H1 (cell line): ENCODE data around the gene SENP7. TPM values are rescaled to one million over a fixed set of nuclear protein-coding genes. Genes with fewer than 3 reads are reported as not detected.

Source experiments
- HDAC2 ChIP-seq, 2 experiments: fragments of 300-600 bp in 1 of 2; sonication (generic) in 1 of 2; IDR thresholded peaks; 2 replicates each; pipeline ENCODE4 v1.6.1; 2011 to 2012; ENCODE audit warnings: low read depth in 2 of 2, low read length in 2 of 2, mild to moderate bottlenecking in 2 of 2, moderate library complexity in 2 of 2, borderline replicate concordance in 1 of 2, inconsistent platforms in 1 of 2
- JUND ChIP-seq: IDR thresholded peaks from 2 replicates; pipeline ENCODE4 v1.6.1; 2011; ENCODE audit warnings: mild to moderate bottlenecking, improper control_type of control experiment, low read length
- POLR2AphosphoS5 ChIP-seq: IDR thresholded peaks from 2 replicates; pipeline ENCODE4 v1.6.1; 2011; ENCODE audit warnings: low read depth, low read length
- SP4 ChIP-seq: IDR thresholded peaks from 2 replicates; pipeline ENCODE4 v1.6.1; 2012; ENCODE audit warnings: low read length, inconsistent platforms
- polyA plus RNA-seq, 7 experiments: library from polyadenylated mRNA; depleted of rRNA in 3 of 7; stranded (reverse) in 5 of 7; unstranded in 2 of 7; fragments of >200 nt in 5 of 7; fragments of 200-250 nt in 2 of 7; gene quantifications; 1 replicate in 5 of 7; 2 replicates in 1 of 7; 4 replicates in 1 of 7; pipeline versions ENCODE4 v1.2.1 to v1.2.3, GENCODE V29; 2011 to 2013; ENCODE audit warnings: missing spikeins in 2 of 7, mixed read lengths in 2 of 7
- total RNA-seq: library from RNA; stranded (reverse); fragmentation: NEBNext Ultra II Directional; extraction: Animal tissue kit (Norgen Biotek cat#: 25700); gene quantifications from 2 replicates; pipeline ENCODE4 v1.2.1, GENCODE V29; 2021
- TF ChIP-seq, protein P1 (sequence below): IDR thresholded peaks from 2 replicates; pipeline ENCODE4 v1.6.1; 2012; ENCODE audit warnings: low read length, inconsistent platforms

Gene SENP7
- total and polyA plus RNA-seq, 2 of the 8 experiments (the other 6 are each of a cell fraction or from before 2014, with no cell fraction given) = 2.8 to 7.8 TPM

- TF ChIP-seq JUND (no peak), POLR2AphosphoS5 (no peak), SP4 (no peak), HDAC2 (IDR thresholded peaks at IDR 0.05; ENCODE audit: borderline replicate concordance in 1 of 2, low read depth in 2 of 2, low read length in 2 of 2) (no peak)
- TF ChIP-seq, protein P1, sequence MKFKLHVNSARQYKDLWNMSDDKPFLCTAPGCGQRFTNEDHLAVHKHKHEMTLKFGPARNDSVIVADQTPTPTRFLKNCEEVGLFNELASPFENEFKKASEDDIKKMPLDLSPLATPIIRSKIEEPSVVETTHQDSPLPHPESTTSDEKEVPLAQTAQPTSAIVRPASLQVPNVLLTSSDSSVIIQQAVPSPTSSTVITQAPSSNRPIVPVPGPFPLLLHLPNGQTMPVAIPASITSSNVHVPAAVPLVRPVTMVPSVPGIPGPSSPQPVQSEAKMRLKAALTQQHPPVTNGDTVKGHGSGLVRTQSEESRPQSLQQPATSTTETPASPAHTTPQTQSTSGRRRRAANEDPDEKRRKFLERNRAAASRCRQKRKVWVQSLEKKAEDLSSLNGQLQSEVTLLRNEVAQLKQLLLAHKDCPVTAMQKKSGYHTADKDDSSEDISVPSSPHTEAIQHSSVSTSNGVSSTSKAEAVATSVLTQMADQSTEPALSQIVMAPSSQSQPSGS = no peak
Observed at GRCh38 chr3:101333883-101334282, 179.1 kb downstream of the SENP7 start (continued).
